Measurements from ENCODE around the gene DEFB124.

The DEFB124 gene

GRCh38 chr20:31502884-31503673 is 28.2 kb upstream of the DEFB124 start:
- peak; percentile 94 for TF ChIP-seq CTCF (IDR thresholded peaks at IDR 0.05; ENCODE audit: borderline replicate concordance, control extremely low read depth, extremely low read depth, insufficient read depth, missing control alignments)
- peak; percentile 85 for DNase-seq (ENCODE audit: low spot score)
- in situ Hi-C loops (cut with MboI; ENCODE audit: low sequenced_read_pairs, unreplicated experiment): loop anchor here (10.0 kb wide), 1 partner anchor 48 kb away; no protein-coding TSS in a partner anchor

GRCh38 chr20:31500527-31500926 is 25.6 kb upstream of the DEFB124 start:
- in situ Hi-C loops (cut with MboI; ENCODE audit: low sequenced_read_pairs, unreplicated experiment): loop anchor here (10.0 kb wide), 1 partner anchor 46 kb away; no protein-coding TSS in a partner anchor
- no peak for TF ChIP-seq CTCF (IDR thresholded peaks at IDR 0.05; ENCODE audit: borderline replicate concordance, control extremely low read depth, extremely low read depth, insufficient read depth, missing control alignments)
- no peak for DNase-seq (ENCODE audit: low spot score)

- in situ Hi-C loops (cut with MboI; ENCODE audit: low sequenced_read_pairs, unreplicated experiment): no loop called here
- TF ChIP-seq CTCF (IDR thresholded peaks at IDR 0.05; ENCODE audit: borderline replicate concordance, control extremely low read depth, extremely low read depth, insufficient read depth, missing control alignments): no peak
- no peak for DNase-seq (ENCODE audit: low spot score)
These were observed 23.1 kb upstream of the DEFB124 start for GRCh38 chr20:31497838-31498540.

- TF ChIP-seq CTCF (IDR thresholded peaks at IDR 0.05; ENCODE audit: borderline replicate concordance, control extremely low read depth, extremely low read depth, insufficient read depth, missing control alignments): no peak
- no peak for DNase-seq (ENCODE audit: low spot score)
- in situ Hi-C loops (cut with MboI; ENCODE audit: low sequenced_read_pairs, unreplicated experiment): no loop called here
These were observed 21.9 kb upstream of the DEFB124 start for GRCh38 chr20:31496761-31497295.

- no peak for DNase-seq (ENCODE audit: low spot score)
- no peak for TF ChIP-seq CTCF (IDR thresholded peaks at IDR 0.05; ENCODE audit: borderline replicate concordance, control extremely low read depth, extremely low read depth, insufficient read depth, missing control alignments)
- in situ Hi-C loops (cut with MboI; ENCODE audit: low sequenced_read_pairs, unreplicated experiment): no loop called here
These were observed 19.2 kb upstream of the DEFB124 start for GRCh38 chr20:31494131-31494530.

- in situ Hi-C loops (cut with MboI; ENCODE audit: low sequenced_read_pairs, unreplicated experiment): no loop called here
- TF ChIP-seq CTCF (IDR thresholded peaks at IDR 0.05; ENCODE audit: borderline replicate concordance, control extremely low read depth, extremely low read depth, insufficient read depth, missing control alignments): no peak
These were observed 15.8 kb upstream of the DEFB124 start for GRCh38 chr20:31490752-31491151.

More at GRCh38 chr20:31490752-31491151, 15.8 kb upstream of the DEFB124 start:
- no peak for DNase-seq (ENCODE audit: low spot score)

Measured in GM13976 (cell line).